Endometrial microvascular endothelial cells (primary cell): ENCODE data around the gene PCSK5. TPM values are rescaled to one million over a fixed set of nuclear protein-coding genes. Genes with fewer than 3 reads are reported as not detected.

Experiments used
- in situ Hi-C: cut with HindIII; loops from 2 replicates; pipeline ENCODE4 v1.10.0; 2017; ENCODE audit warnings: low sequenced_read_pairs, low pct_unique_long_range_greater_than_20kb; ENCODE audit errors: inconsistent ontology term
- total RNA-seq: library from RNA; depleted of rRNA; stranded (reverse); fragments of >200 nt; gene quantifications from one replicate; pipeline ENCODE4 v1.2.3, GENCODE V29; 2015; ENCODE audit errors: inconsistent ontology term

Gene PCSK5
- total RNA-seq, 1 donor from 2014 or later: 4.9 TPM

- in situ Hi-C loops: no loop called here
Observed at GRCh38 chr9:76153339-76153738, 262.9 kb downstream of the PCSK5 start.

- in situ Hi-C loops: no loop called here
Observed at GRCh38 chr9:76153902-76154629, 263.6 kb downstream of the PCSK5 start.

GRCh38 chr9:76155361-76155760, 264.9 kb downstream of the PCSK5 start:
- in situ Hi-C loops: no loop called here

GRCh38 chr9:76158713-76159112, 268.2 kb downstream of the PCSK5 start:
- in situ Hi-C loops: no loop called here

- in situ Hi-C loops: no loop called here
Observed at GRCh38 chr9:76159293-76159926, 268.9 kb downstream of the PCSK5 start.

GRCh38 chr9:76161106-76161505, 270.6 kb downstream of the PCSK5 start:
- in situ Hi-C loops: no loop called here

- in situ Hi-C loops: no loop called here
Observed at GRCh38 chr9:76161541-76161940, 271.1 kb downstream of the PCSK5 start.

- in situ Hi-C loops: no loop called here
Observed at GRCh38 chr9:76162086-76162730, 271.7 kb downstream of the PCSK5 start.

- in situ Hi-C loops: no loop called here
Observed at GRCh38 chr9:76162751-76163500, 272.5 kb downstream of the PCSK5 start.

- in situ Hi-C loops: no loop called here
Observed at GRCh38 chr9:76166526-76166925, 276.1 kb downstream of the PCSK5 start.

GRCh38 chr9:76176171-76176570, 285.7 kb downstream of the PCSK5 start:
- in situ Hi-C loops: no loop called here

GRCh38 chr9:76177931-76178330, 287.5 kb downstream of the PCSK5 start:
- in situ Hi-C loops: no loop called here

GRCh38 chr9:76180541-76180940, 290.1 kb downstream of the PCSK5 start:
- in situ Hi-C loops: no loop called here

- in situ Hi-C loops: no loop called here
Observed at GRCh38 chr9:76181020-76181641, 290.7 kb downstream of the PCSK5 start.

GRCh38 chr9:76181781-76182180, 291.3 kb downstream of the PCSK5 start:
- in situ Hi-C loops: no loop called here

- in situ Hi-C loops: no loop called here
Observed at GRCh38 chr9:76185432-76185831, 295.0 kb downstream of the PCSK5 start.

GRCh38 chr9:76188286-76188685, 297.8 kb downstream of the PCSK5 start:
- in situ Hi-C loops: no loop called here

- in situ Hi-C loops: no loop called here
Observed at GRCh38 chr9:76188905-76189304, 298.4 kb downstream of the PCSK5 start.

GRCh38 chr9:76191493-76191892, 301.0 kb downstream of the PCSK5 start:
- in situ Hi-C loops: no loop called here
